SH-SY5Y (cell line): Measurements from ENCODE around the gene CHD9.

Experiments used
- GATA2 ChIP-seq: IDR thresholded peaks from 2 replicates; pipeline ENCODE4 v1.6.1; 2011; ENCODE audit warnings: mild to moderate bottlenecking, low read depth, low read length
- GATA3 ChIP-seq: IDR thresholded peaks from 2 replicates; pipeline ENCODE4 v1.6.1; 2011; ENCODE audit warnings: low read depth, mild to moderate bottlenecking, low read length, moderate library complexity

The CHD9 gene

GRCh38 chr16:53081032-53081424 is 26.2 kb downstream of the CHD9 start:
- no peak for TF ChIP-seq GATA3

GRCh38 chr16:53081686-53082407 is 27.1 kb downstream of the CHD9 start:
- TF ChIP-seq GATA2 (no peak), GATA3 (no peak)

- TF ChIP-seq GATA3: no peak
- TF ChIP-seq GATA2: no peak
These were observed 27.7 kb downstream of the CHD9 start for GRCh38 chr16:53082509-53082908.

GRCh38 chr16:53083119-53083518 is 28.3 kb downstream of the CHD9 start:
- TF ChIP-seq GATA2 (no peak), GATA3 (no peak)

- TF ChIP-seq GATA2 (no peak), GATA3 (no peak)
These were observed 29.4 kb downstream of the CHD9 start for GRCh38 chr16:53084141-53084541.

GRCh38 chr16:53084746-53085334 is 30.0 kb downstream of the CHD9 start:
- TF ChIP-seq GATA3: no peak
- no peak for TF ChIP-seq GATA2

- TF ChIP-seq GATA3: 0 out of 2 replicates have a peak, but pooled peaks have one; percentile 21
- peak; percentile 78 for TF ChIP-seq GATA2
These were observed 30.6 kb downstream of the CHD9 start for GRCh38 chr16:53085369-53085843.

GRCh38 chr16:53085931-53086421 is 31.2 kb downstream of the CHD9 start:
- no peak for TF ChIP-seq GATA2
- no peak for TF ChIP-seq GATA3

GRCh38 chr16:53087101-53087500 is 32.3 kb downstream of the CHD9 start:
- no peak for TF ChIP-seq GATA2
- TF ChIP-seq GATA3: no peak

- TF ChIP-seq GATA2 (no peak), GATA3 (no peak)
These were observed 34.9 kb downstream of the CHD9 start for GRCh38 chr16:53089434-53090285.

- no peak for TF ChIP-seq GATA3
- no peak for TF ChIP-seq GATA2
These were observed 35.4 kb downstream of the CHD9 start for GRCh38 chr16:53090286-53090590.

GRCh38 chr16:53090591-53091411 is 36.0 kb downstream of the CHD9 start:
- TF ChIP-seq GATA3 (no peak), GATA2 (no peak)

- TF ChIP-seq GATA2 (no peak), GATA3 (no peak)
These were observed 36.8 kb downstream of the CHD9 start for GRCh38 chr16:53091466-53092211.
